Natural killer cell (primary cell): Measurements from ENCODE around the gene MBTD1. TPM values are rescaled to one million over a fixed set of nuclear protein-coding genes. Genes with fewer than 3 reads are reported as not detected.
A peak's percentile ranks its signal among the peaks of the same experiment; 100 is the strongest.

Experiments
- ATAC-seq, 3 donors: fragments of 150-1000 bp in 2 of 3; fragments of 200-7000 bp in 1 of 3; cut with Tn5 transposase; 1 replicate in 1 of 3; 2 replicates in 2 of 3; pipeline ENCODE4 v1.10.0; 2021; ENCODE audit warnings: mild to moderate bottlenecking in 2 of 3, moderate library complexity in 2 of 3
- DNase-seq, 2 donors: peaks; one replicate each; pipeline versions ENCODE4 v3.0.0 to v3.0.0-alpha.2; 2013 to 2021; ENCODE audit warnings: mixed read lengths in 1 of 2
- H3K27ac ChIP-seq: one replicate; pipeline ENCODE4 v1.5.1; 2013; ENCODE audit warnings: mild to moderate bottlenecking, low read length
- H3K27me3 ChIP-seq: one replicate; pipeline ENCODE4 v1.6.1; 2013; ENCODE audit warnings: low read length; ENCODE audit not compliant: control insufficient read depth, insufficient read depth
- H3K36me3 ChIP-seq: one replicate; pipeline ENCODE4 v1.6.1; 2013; ENCODE audit warnings: low read length; ENCODE audit not compliant: control insufficient read depth, insufficient read depth
- H3K4me1 ChIP-seq: one replicate; pipeline ENCODE4 v1.6.1; 2013; ENCODE audit warnings: low read length; ENCODE audit not compliant: control insufficient read depth, insufficient read depth
- H3K4me3 ChIP-seq: one replicate; pipeline ENCODE4 v1.5.1; 2013; ENCODE audit warnings: low read length
- H3K9me3 ChIP-seq: one replicate; pipeline ENCODE4 v1.6.1; 2013; ENCODE audit warnings: low read length; ENCODE audit not compliant: control insufficient read depth, insufficient read depth
- H3K27ac Mint-ChIP-seq, 2 donors: one replicate each; pipeline ENCODE4 v1.8.0; 2022; ENCODE audit warnings: mild to moderate bottlenecking in 2 of 2, mixed read lengths in 2 of 2, moderate library complexity in 1 of 2
- H3K27me3 Mint-ChIP-seq, 2 donors: one replicate each; pipeline ENCODE4 v1.8.0; 2022; ENCODE audit warnings: low read depth in 2 of 2, mixed read lengths in 2 of 2
- H3K36me3 Mint-ChIP-seq: one replicate; pipeline ENCODE4 v1.8.0; 2022; ENCODE audit warnings: mixed read lengths
- H3K4me1 Mint-ChIP-seq, 2 donors: one replicate each; pipeline ENCODE4 v1.8.0; 2022; ENCODE audit warnings: mixed read lengths in 2 of 2
- H3K4me3 Mint-ChIP-seq: one replicate; pipeline ENCODE4 v1.8.0; 2022; ENCODE audit warnings: mild to moderate bottlenecking, moderate library complexity, mixed read lengths
- H3K9me3 Mint-ChIP-seq, 2 donors: one replicate each; pipeline ENCODE4 v1.8.0; 2022; ENCODE audit warnings: mixed read lengths in 2 of 2
- WGBS: methylation state at CpG from one replicate; pipeline ENCODE4 v1.1.7; 2013; ENCODE audit warnings: missing lambda C conversion rate; ENCODE audit not compliant: insufficient coverage; 5-methylcytosine and 5-hydroxymethylcytosine counted together
- intact Hi-C: fragments of 100-400 bp; cut with micrococcal nuclease; formaldehyde crosslinking; loops from one replicate; pipeline ENCODE4 v1.14.2; 2022
- total RNA-seq, 4 donors: library from RNA; stranded (reverse); fragments of 120-200 nt in 1 of 4; gene quantifications; one replicate each; pipeline versions ENCODE4 v1.2.3 to v1.2.4, GENCODE V29; 2013 to 2022
- TF ChIP-seq, protein P1 (sequence below): fragments of 200-600 bp; IDR thresholded peaks from one replicate; pipeline ENCODE4 v1.8.0; 2022; ENCODE audit warnings: antibody characterized with exemption

The MBTD1 gene
- total RNA-seq, 3 donors from 2014 or later (not counting 1 experiment from before 2014, with no cell fraction given): 24.6 to 32.4 (median 28.8) TPM

GRCh38 chr17:51217946-51218345 lies 41.9 kb downstream of the MBTD1 start:
- no peaks in the 10 kb centered on the region for H3K27me3 Mint-ChIP-seq
- H3K4me1 ChIP-seq: no peaks in the 10 kb centered on the region
- H3K4me1 Mint-ChIP-seq: no peaks in the 10 kb centered on the region
- peak overlapping the region in 1 of 2 donors; percentile 39 for H3K27ac Mint-ChIP-seq
- no peaks in the 10 kb centered on the region for H3K27me3 ChIP-seq
- no peak overlapping the region for H3K4me3 Mint-ChIP-seq
- intact Hi-C loops: no loop called here
- no peaks in the 10 kb centered on the region for H3K9me3 Mint-ChIP-seq
- peaks cover 14% of the 10 kb centered on the region for H3K36me3 Mint-ChIP-seq
- no peak overlapping the region for H3K27ac ChIP-seq
- no peaks in the 10 kb centered on the region for H3K9me3 ChIP-seq
- no peak overlapping the region for H3K4me3 ChIP-seq
- DNase-seq (no peak), ATAC-seq (no peak)
- no CpG with 5 or more reads among the region's 1 CpG for WGBS
- peaks cover 74% of the 10 kb centered on the region for H3K36me3 ChIP-seq
- TF ChIP-seq, protein P1, sequence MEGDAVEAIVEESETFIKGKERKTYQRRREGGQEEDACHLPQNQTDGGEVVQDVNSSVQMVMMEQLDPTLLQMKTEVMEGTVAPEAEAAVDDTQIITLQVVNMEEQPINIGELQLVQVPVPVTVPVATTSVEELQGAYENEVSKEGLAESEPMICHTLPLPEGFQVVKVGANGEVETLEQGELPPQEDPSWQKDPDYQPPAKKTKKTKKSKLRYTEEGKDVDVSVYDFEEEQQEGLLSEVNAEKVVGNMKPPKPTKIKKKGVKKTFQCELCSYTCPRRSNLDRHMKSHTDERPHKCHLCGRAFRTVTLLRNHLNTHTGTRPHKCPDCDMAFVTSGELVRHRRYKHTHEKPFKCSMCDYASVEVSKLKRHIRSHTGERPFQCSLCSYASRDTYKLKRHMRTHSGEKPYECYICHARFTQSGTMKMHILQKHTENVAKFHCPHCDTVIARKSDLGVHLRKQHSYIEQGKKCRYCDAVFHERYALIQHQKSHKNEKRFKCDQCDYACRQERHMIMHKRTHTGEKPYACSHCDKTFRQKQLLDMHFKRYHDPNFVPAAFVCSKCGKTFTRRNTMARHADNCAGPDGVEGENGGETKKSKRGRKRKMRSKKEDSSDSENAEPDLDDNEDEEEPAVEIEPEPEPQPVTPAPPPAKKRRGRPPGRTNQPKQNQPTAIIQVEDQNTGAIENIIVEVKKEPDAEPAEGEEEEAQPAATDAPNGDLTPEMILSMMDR: no peak

GRCh38 chr17:51214920-51215319 lies 44.9 kb downstream of the MBTD1 start:
- ATAC-seq: no peak
- no peak overlapping the region for H3K4me3 Mint-ChIP-seq
- TF ChIP-seq, protein P1: no peak

GRCh38 chr17:51203838-51204237 lies 56.0 kb downstream of the MBTD1 start:
- DNase-seq: no peak
- H3K4me1 ChIP-seq: peaks cover 11% of the 10 kb centered on the region
- ATAC-seq: no peak
- no peak overlapping the region for H3K4me3 Mint-ChIP-seq
- intact Hi-C loops: no loop called here
- no peaks in the 10 kb centered on the region for H3K4me1 Mint-ChIP-seq
- H3K9me3 Mint-ChIP-seq: no peaks in the 10 kb centered on the region
- H3K9me3 ChIP-seq: no peaks in the 10 kb centered on the region
- no peak overlapping the region for H3K4me3 ChIP-seq
- TF ChIP-seq, protein P1: no peak
- no peaks in the 10 kb centered on the region for H3K27me3 Mint-ChIP-seq
- H3K27ac Mint-ChIP-seq: no peak overlapping the region
- H3K27me3 ChIP-seq: no peaks in the 10 kb centered on the region
- H3K36me3 ChIP-seq: peaks cover 84% of the 10 kb centered on the region
- no peak overlapping the region for H3K27ac ChIP-seq
- peaks cover 8% of the 10 kb centered on the region for H3K36me3 Mint-ChIP-seq

More at GRCh38 chr17:51214920-51215319, 44.9 kb downstream of the MBTD1 start:
- no peak overlapping the region for H3K27ac ChIP-seq
- Mint-ChIP-seq H3K36me3 (peaks cover 6% of the 10 kb centered on the region), H3K27ac (peak overlapping the region in 1 of 2 donors; percentile 3), H3K9me3 (no peaks in the 10 kb centered on the region), H3K27me3 (no peaks in the 10 kb centered on the region), H3K4me1 (no peaks in the 10 kb centered on the region)
- H3K9me3 ChIP-seq: no peaks in the 10 kb centered on the region
- no peak for DNase-seq
- H3K4me3 ChIP-seq: no peak overlapping the region
- intact Hi-C loops: no loop called here
- H3K4me1 ChIP-seq: no peaks in the 10 kb centered on the region
- 95% methylated on average over 1 of the region's 1 CpG for WGBS
- peaks cover 70% of the 10 kb centered on the region for H3K36me3 ChIP-seq
- no peaks in the 10 kb centered on the region for H3K27me3 ChIP-seq

- intact Hi-C loops: no loop called here
- Histone ChIP-seq H3K27me3 (no peaks in the 10 kb centered on the region), H3K4me1 (peaks cover 11% of the 10 kb centered on the region), H3K36me3 (peaks cover 67% of the 10 kb centered on the region), H3K9me3 (no peaks in the 10 kb centered on the region), H3K27ac (no peak overlapping the region), H3K4me3 (no peak overlapping the region)
- Mint-ChIP-seq H3K27me3 (no peaks in the 10 kb centered on the region), H3K4me1 (no peaks in the 10 kb centered on the region), H3K9me3 (no peaks in the 10 kb centered on the region), H3K27ac (peak overlapping the region; percentile 43 to 51), H3K36me3 (peaks cover 19% of the 10 kb centered on the region), H3K4me3 (no peak overlapping the region)
- ATAC-seq (no peak), DNase-seq (no peak)
- TF ChIP-seq, protein P1: no peak
- 100% methylated on average over 1 of the region's 2 CpGs for WGBS
Observed at GRCh38 chr17:51200846-51201245, 59.0 kb downstream of the MBTD1 start.
